Caco-2 (cell line): Measurements from ENCODE around the gene HELZ. TPM values are rescaled to one million over a fixed set of nuclear protein-coding genes. Genes with fewer than 3 reads are reported as not detected.

ENCODE experiments used
- BruUV-seq: library from RNA; stranded (reverse); fragments of 400-500 nt; replicated peaks from 2 replicates; lab custom pipeline; 2021; lab: Mats Ljungman, UMichigan
- CTCF ChIA-PET: fragments of 300-600 bp; sonication (Branson Sonifier 250); formaldehyde crosslinking; loops from one replicate; lab custom pipeline; 2022; ENCODE audit warnings: antibody characterized with exemption; lab: Charles Lee
- POLR2A ChIA-PET: fragments of 300-600 bp; sonication (Branson Sonifier 250); formaldehyde crosslinking; loops from one replicate; lab custom pipeline; 2022; ENCODE audit warnings: antibody characterized with exemption; lab: Charles Lee
- DNase-seq, 2 experiments: peaks; one replicate each; pipeline versions ENCODE4 v3.0.0 to v3.0.0-alpha.2; 2020 to 2022
- H3K27me3 ChIP-seq: replicated peaks from 2 replicates; pipeline ENCODE4 v1.6.0; 2011; ENCODE audit warnings: low read length; ENCODE audit not compliant: control insufficient read depth, insufficient read depth
- H3K36me3 ChIP-seq: 2 replicates; pipeline ENCODE4 v1.5.1; 2011; ENCODE audit warnings: low read length; ENCODE audit not compliant: control insufficient read depth, insufficient read depth
- H3K4me1 ChIP-seq: fragments of 250-450 bp; sonication (Bioruptor Pico); 2 replicates; pipeline ENCODE4 v1.5.1; 2020; ENCODE audit warnings: mild to moderate bottlenecking
- H3K4me3 ChIP-seq: 2 replicates; pipeline ENCODE4 v1.5.1; 2011; ENCODE audit warnings: low read depth, mild to moderate bottlenecking, control low read depth, low read length
- H3K9me3 ChIP-seq: fragments of 250-450 bp; sonication (Bioruptor Pico); 2 replicates; pipeline ENCODE4 v1.5.1; 2020; ENCODE audit warnings: mild to moderate bottlenecking, moderate library complexity
- H3K27ac Mint-ChIP-seq: one replicate; pipeline ENCODE4 v1.8.0; 2022; ENCODE audit warnings: mixed read lengths; ENCODE audit not compliant: unreplicated experiment
- H3K27me3 Mint-ChIP-seq: one replicate; pipeline ENCODE4 v1.8.0; 2022; ENCODE audit warnings: mixed read lengths; ENCODE audit not compliant: insufficient read depth, unreplicated experiment
- H3K36me3 Mint-ChIP-seq: one replicate; pipeline ENCODE4 v1.8.0; 2022; ENCODE audit warnings: mild to moderate bottlenecking, mixed read lengths; ENCODE audit not compliant: insufficient read depth, unreplicated experiment
- H3K4me1 Mint-ChIP-seq: one replicate; pipeline ENCODE4 v1.8.0; 2022; ENCODE audit warnings: low read depth, mixed read lengths; ENCODE audit not compliant: unreplicated experiment
- H3K4me3 Mint-ChIP-seq: one replicate; pipeline ENCODE4 v1.8.0; 2022; ENCODE audit warnings: mild to moderate bottlenecking, moderate library complexity, mixed read lengths; ENCODE audit not compliant: unreplicated experiment
- H3K9me3 Mint-ChIP-seq: one replicate; pipeline ENCODE4 v1.8.0; 2022; ENCODE audit warnings: mixed read lengths; ENCODE audit not compliant: unreplicated experiment
- intact Hi-C: fragments of 100-400 bp; cut with micrococcal nuclease; formaldehyde crosslinking; loops from one replicate; pipeline ENCODE4 v1.10.0; 2022; ENCODE audit not compliant: unreplicated experiment
- total RNA-seq: library from RNA; stranded (reverse); gene quantifications from 2 replicates; pipeline ENCODE4 v1.2.3, GENCODE V29; 2022
- TF ChIP-seq, protein P1 (sequence below), 2 experiments: fragments of 200-600 bp in 1 of 2; IDR thresholded peaks; 1 replicate in 1 of 2; 2 replicates in 1 of 2; pipeline versions ENCODE4 v1.5.1 to v1.8.0; 2011 to 2022; ENCODE audit warnings: antibody characterized with exemption in 1 of 2, control low read depth in 1 of 2, inconsistent platforms in 1 of 2, low read depth in 1 of 2, low read length in 1 of 2, mild to moderate bottlenecking in 1 of 2, moderate library complexity in 1 of 2; ENCODE audit not compliant: insufficient read depth in 1 of 2, severe bottlenecking in 1 of 2, unreplicated experiment in 1 of 2

HELZ gene
- total RNA-seq, 1 experiment from 2014 or later, result 63.8 TPM

- Mint-ChIP-seq H3K4me3 (peak overlapping the region; percentile 40), H3K9me3 (no peaks in the 10 kb centered on the region), H3K27ac (peak overlapping the region; percentile 85), H3K4me1 (peaks cover 29% of the 10 kb centered on the region), H3K36me3 (peaks cover 26% of the 10 kb centered on the region), H3K27me3 (no peaks in the 10 kb centered on the region)
- POLR2A ChIA-PET, result no interaction called here
- Histone ChIP-seq H3K4me3 (no peak overlapping the region), H3K36me3 (no peaks in the 10 kb centered on the region), H3K4me1 (peaks cover 18% of the 10 kb centered on the region), H3K9me3 (no peaks in the 10 kb centered on the region), H3K27me3 (no peaks in the 10 kb centered on the region)
- intact Hi-C loops, result loop anchor here (10.0 kb wide), 1 partner anchor 523 kb away; no protein-coding TSS in a partner anchor
- TF ChIP-seq, protein P1, sequence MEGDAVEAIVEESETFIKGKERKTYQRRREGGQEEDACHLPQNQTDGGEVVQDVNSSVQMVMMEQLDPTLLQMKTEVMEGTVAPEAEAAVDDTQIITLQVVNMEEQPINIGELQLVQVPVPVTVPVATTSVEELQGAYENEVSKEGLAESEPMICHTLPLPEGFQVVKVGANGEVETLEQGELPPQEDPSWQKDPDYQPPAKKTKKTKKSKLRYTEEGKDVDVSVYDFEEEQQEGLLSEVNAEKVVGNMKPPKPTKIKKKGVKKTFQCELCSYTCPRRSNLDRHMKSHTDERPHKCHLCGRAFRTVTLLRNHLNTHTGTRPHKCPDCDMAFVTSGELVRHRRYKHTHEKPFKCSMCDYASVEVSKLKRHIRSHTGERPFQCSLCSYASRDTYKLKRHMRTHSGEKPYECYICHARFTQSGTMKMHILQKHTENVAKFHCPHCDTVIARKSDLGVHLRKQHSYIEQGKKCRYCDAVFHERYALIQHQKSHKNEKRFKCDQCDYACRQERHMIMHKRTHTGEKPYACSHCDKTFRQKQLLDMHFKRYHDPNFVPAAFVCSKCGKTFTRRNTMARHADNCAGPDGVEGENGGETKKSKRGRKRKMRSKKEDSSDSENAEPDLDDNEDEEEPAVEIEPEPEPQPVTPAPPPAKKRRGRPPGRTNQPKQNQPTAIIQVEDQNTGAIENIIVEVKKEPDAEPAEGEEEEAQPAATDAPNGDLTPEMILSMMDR (IDR thresholded peaks at IDR 0.05; ENCODE audit: insufficient read depth in 1 of 2, low read depth in 1 of 2, low read length in 1 of 2, severe bottlenecking in 1 of 2, unreplicated experiment in 1 of 2), result no peak
- DNase-seq, result no peak
- CTCF ChIA-PET, result no interaction called here
- BruUV-seq, result no TSS peak
These were observed 3.3 kb upstream of the HELZ start for GRCh38 chr17:67248291-67248690.

DNA sequence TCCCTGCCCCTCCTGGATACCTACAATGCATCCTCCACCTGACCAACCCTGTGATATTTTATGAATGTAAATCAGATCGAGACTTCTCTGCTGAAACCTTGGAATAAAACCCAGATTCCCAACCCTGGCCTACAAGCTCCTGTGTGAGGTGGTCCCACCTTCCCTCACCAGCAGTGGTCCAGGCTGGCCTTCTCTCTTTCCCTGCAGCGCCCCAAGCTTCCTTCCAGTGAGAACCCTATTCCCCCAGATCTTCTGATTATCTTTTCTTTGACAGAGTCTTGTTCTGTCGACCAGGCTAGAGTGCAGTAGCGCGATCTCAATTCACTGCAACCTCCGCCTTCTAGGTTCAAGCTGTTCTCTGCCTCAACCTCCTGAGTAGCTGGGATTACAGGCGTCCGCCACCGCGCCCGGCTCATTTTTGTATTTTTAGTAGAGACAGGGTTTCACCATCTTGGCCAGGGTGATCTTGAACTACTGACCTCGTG, 2.5 kb upstream of the HELZ start:
- Histone ChIP-seq H3K4me3 (peak overlapping the region; percentile 1; the same call in 1 of the 2 replicates), H3K27me3 (no peaks in the 10 kb centered on the region), H3K4me1 (peaks cover 23% of the 10 kb centered on the region), H3K9me3 (no peaks in the 10 kb centered on the region), H3K36me3 (no peaks in the 10 kb centered on the region)
- no peak for DNase-seq
- no peaks in the 10 kb centered on the region for H3K27me3 Mint-ChIP-seq
- ChIA-PET CTCF (no interaction called here), POLR2A (no interaction called here)
- no TSS peak for BruUV-seq
- TF ChIP-seq, protein P1 (IDR thresholded peaks at IDR 0.05; ENCODE audit: insufficient read depth in 1 of 2, low read depth in 1 of 2, low read length in 1 of 2, severe bottlenecking in 1 of 2, unreplicated experiment in 1 of 2), result no peak
- H3K27ac Mint-ChIP-seq, result peak overlapping the region; percentile 93
- intact Hi-C loops, result loop anchor here (10.0 kb wide), 1 partner anchor 523 kb away; no protein-coding TSS in a partner anchor
- peaks cover 31% of the 10 kb centered on the region for H3K4me1 Mint-ChIP-seq
- no peaks in the 10 kb centered on the region for H3K9me3 Mint-ChIP-seq
- H3K4me3 Mint-ChIP-seq, result peak overlapping the region; percentile 92
- H3K36me3 Mint-ChIP-seq, result peaks cover 28% of the 10 kb centered on the region

- Histone ChIP-seq H3K4me3 (peak overlapping the region; percentile 92), H3K36me3 (no peaks in the 10 kb centered on the region), H3K27me3 (no peaks in the 10 kb centered on the region), H3K4me1 (peaks cover 23% of the 10 kb centered on the region), H3K9me3 (no peaks in the 10 kb centered on the region)
- Mint-ChIP-seq H3K27ac (peak overlapping the region; percentile 93), H3K4me3 (peak overlapping the region; percentile 92), H3K27me3 (no peaks in the 10 kb centered on the region), H3K4me1 (peaks cover 33% of the 10 kb centered on the region), H3K36me3 (peaks cover 32% of the 10 kb centered on the region), H3K9me3 (no peaks in the 10 kb centered on the region)
- TF ChIP-seq, protein P1 (IDR thresholded peaks at IDR 0.05; ENCODE audit: insufficient read depth in 1 of 2, low read depth in 1 of 2, low read length in 1 of 2, severe bottlenecking in 1 of 2, unreplicated experiment in 1 of 2), result peak in 1 of 2 experiments; percentile 27
- intact Hi-C loops, result loop anchor here (10.0 kb wide), 1 partner anchor 522 kb away; no protein-coding TSS in a partner anchor
- ChIA-PET CTCF (no interaction called here), POLR2A (no interaction called here)
- DNase-seq, result peak; percentile 73 to 85
- no TSS peak for BruUV-seq
These were observed 1.8 kb upstream of the HELZ start for GRCh38 chr17:67246653-67247415.
